WTC11 (cell line): ENCODE data around the gene LMO1. TPM values are rescaled to one million over a fixed set of nuclear protein-coding genes. Genes with fewer than 3 reads are reported as not detected.

Experiments used
- ATAC-seq: fragments of 200-7000 bp; cut with Tn5 transposase; 2 replicates; pipeline ENCODE4 v1.10.0; 2021; ENCODE audit warnings: mild to moderate bottlenecking, moderate library complexity
- CTCF ChIA-PET: fragments of 300-600 bp; sonication (Branson Sonifier 250); formaldehyde crosslinking; loops from one replicate; lab custom pipeline; 2021; ENCODE audit warnings: antibody characterized with exemption; lab: Charles Lee
- POLR2A ChIA-PET: fragments of 350-600 bp; sonication (Branson Sonifier 250); formaldehyde crosslinking; loops from one replicate; lab custom pipeline; 2021; ENCODE audit warnings: antibody characterized with exemption; lab: Charles Lee
- DNase-seq: peaks from one replicate; pipeline ENCODE4 v3.0.0; 2021; ENCODE audit warnings: low spot score
- H3K27ac Mint-ChIP-seq: 2 replicates; pipeline ENCODE4 v1.8.0; 2021; ENCODE audit warnings: mixed read lengths
- H3K27me3 Mint-ChIP-seq: 2 replicates; pipeline ENCODE4 v1.8.0; 2021; ENCODE audit warnings: low read depth, mild to moderate bottlenecking, moderate library complexity, mixed read lengths
- H3K36me3 Mint-ChIP-seq: 2 replicates; pipeline ENCODE4 v1.8.0; 2021; ENCODE audit warnings: mixed read lengths
- H3K4me1 Mint-ChIP-seq: 2 replicates; pipeline ENCODE4 v1.8.0; 2022; ENCODE audit warnings: mixed read lengths
- H3K4me3 Mint-ChIP-seq: 2 replicates; pipeline ENCODE4 v1.8.0; 2021; ENCODE audit warnings: mild to moderate bottlenecking, moderate library complexity, mixed read lengths
- H3K9me3 Mint-ChIP-seq: 2 replicates; pipeline ENCODE4 v1.8.0; 2021; ENCODE audit warnings: mixed read lengths
- ATF1 ChIP-seq: sonication (generic); formaldehyde crosslinking; IDR thresholded peaks from 2 replicates; pipeline ENCODE4 v1.8.1; 2023; ENCODE audit warnings: mild to moderate bottlenecking, moderate library complexity, missing genetic modification reagents
- ATF3 ChIP-seq: sonication (generic); formaldehyde crosslinking; conservative IDR thresholded peaks from 2 replicates; pipeline ENCODE4 v1.8.1; 2022; ENCODE audit warnings: mild to moderate bottlenecking, missing genetic modification reagents
- ATF6 ChIP-seq: sonication (generic); formaldehyde crosslinking; IDR thresholded peaks from 2 replicates; pipeline ENCODE4 v1.8.1; 2023; ENCODE audit warnings: mild to moderate bottlenecking, missing genetic modification reagents
- CBFB ChIP-seq: sonication (generic); formaldehyde crosslinking; IDR thresholded peaks from 2 replicates; pipeline ENCODE4 v1.8.1; 2022; ENCODE audit warnings: mild to moderate bottlenecking, low read depth, missing genetic modification reagents
- E2F4 ChIP-seq: sonication (generic); formaldehyde crosslinking; IDR thresholded peaks from 2 replicates; pipeline ENCODE4 v1.8.1; 2022; ENCODE audit warnings: low read depth, mild to moderate bottlenecking, moderate library complexity, missing genetic modification reagents, borderline replicate concordance
- E2F5 ChIP-seq: sonication (generic); formaldehyde crosslinking; IDR thresholded peaks from 2 replicates; pipeline ENCODE4 v1.8.1; 2022; ENCODE audit warnings: mild to moderate bottlenecking, moderate library complexity, missing genetic modification reagents
- FOXJ3 ChIP-seq: sonication (generic); formaldehyde crosslinking; IDR thresholded peaks from 2 replicates; pipeline ENCODE4 v1.9.0; 2021; ENCODE audit warnings: missing genetic modification reagents, mild to moderate bottlenecking, borderline replicate concordance
- HMGXB4 ChIP-seq: sonication (generic); formaldehyde crosslinking; IDR thresholded peaks from 2 replicates; pipeline ENCODE4 v1.8.1; 2023; ENCODE audit warnings: mild to moderate bottlenecking, moderate library complexity, missing genetic modification reagents
- NFE2L1 ChIP-seq: sonication (generic); formaldehyde crosslinking; IDR thresholded peaks from 2 replicates; pipeline ENCODE4 v1.8.1; 2023; ENCODE audit warnings: missing genetic modification reagents
- OVOL2 ChIP-seq: fragments of 250-450 bp; sonication (Bioruptor Pico); IDR thresholded peaks from 2 replicates; pipeline ENCODE4 v1.9.0; 2021; ENCODE audit warnings: mild to moderate bottlenecking, borderline replicate concordance
- SMAD3 ChIP-seq: sonication (generic); formaldehyde crosslinking; IDR thresholded peaks from 2 replicates; pipeline ENCODE4 v1.8.0; 2022; ENCODE audit warnings: missing genetic modification reagents, mild to moderate bottlenecking, borderline replicate concordance
- SMAD4 ChIP-seq: sonication (generic); formaldehyde crosslinking; IDR thresholded peaks from 2 replicates; pipeline ENCODE4 v1.8.0; 2022; ENCODE audit warnings: mild to moderate bottlenecking, missing genetic modification reagents
- SOX15 ChIP-seq: fragments of 250-450 bp; sonication (Bioruptor Pico); IDR thresholded peaks from 2 replicates; pipeline ENCODE4 v1.9.0; 2021; ENCODE audit warnings: mild to moderate bottlenecking
- USF2 ChIP-seq: sonication (generic); formaldehyde crosslinking; IDR thresholded peaks from 2 replicates; pipeline ENCODE4 v1.8.1; 2023; ENCODE audit warnings: mild to moderate bottlenecking, missing genetic modification reagents, moderate library complexity
- ZBTB21 ChIP-seq: sonication (generic); formaldehyde crosslinking; IDR thresholded peaks from 2 replicates; pipeline ENCODE4 v1.8.1; 2023; ENCODE audit warnings: mild to moderate bottlenecking, missing genetic modification reagents, borderline replicate concordance
- ZNF263 ChIP-seq: sonication (generic); formaldehyde crosslinking; IDR thresholded peaks from 2 replicates; pipeline ENCODE4 v1.8.1; 2022; ENCODE audit warnings: low read depth, mild to moderate bottlenecking, moderate library complexity, missing genetic modification reagents
- total RNA-seq: library from RNA; stranded (reverse); gene quantifications from 3 replicates; pipeline ENCODE4 v1.2.3, GENCODE V29; 2021

Gene LMO1
- total RNA-seq, 1 experiment from 2014 or later: 0.44 TPM

GRCh38 chr11:8262552-8263108 lies 1.0 kb downstream of the LMO1 start:
- peaks cover 16% of the 10 kb centered on the region for H3K4me1 Mint-ChIP-seq
- no peak overlapping the region for H3K27ac Mint-ChIP-seq
- peak; percentile 78 for DNase-seq
- H3K27me3 Mint-ChIP-seq: peaks cover 84% of the 10 kb centered on the region
- peak overlapping the region; percentile 70 for H3K4me3 Mint-ChIP-seq
- POLR2A ChIA-PET: interaction anchor here (1.0 kb wide), 1 partner anchor 609 kb away, joined by 3 read pairs; no protein-coding TSS in a partner anchor
- ATAC-seq: peak; percentile 70
- H3K9me3 Mint-ChIP-seq: no peaks in the 10 kb centered on the region
- no peak for TF ChIP-seq SMAD3 (CRISPR knock-in tag)
- peak; percentile 31; the same call in 1 of the 2 replicates for TF ChIP-seq HMGXB4 (CRISPR knock-in tag)
- TF ChIP-seq ATF6 (CRISPR knock-in tag): no peak
- no peak for TF ChIP-seq ATF3 (CRISPR knock-in tag)
- no peak for TF ChIP-seq USF2 (CRISPR knock-in tag)
- TF ChIP-seq FOXJ3 (CRISPR knock-in tag): no peak
- TF ChIP-seq E2F5: peak; percentile 25; the same call in 1 of the 2 replicates
- TF ChIP-seq ZBTB21 (CRISPR knock-in tag): peak; percentile 50; the same call in 1 of the 2 replicates
- CTCF ChIA-PET: interaction anchor here (0.7 to 4.5 kb wide), 48 partner anchors 9 to 783 kb away, joined by 3 to 105 read pairs (median 5); no protein-coding TSS in a partner anchor
- no peaks in the 10 kb centered on the region for H3K36me3 Mint-ChIP-seq

GRCh38 chr11:8261921-8262551 lies 1.6 kb downstream of the LMO1 start:
- Mint-ChIP-seq H3K36me3 (no peaks in the 10 kb centered on the region), H3K4me1 (peaks cover 16% of the 10 kb centered on the region), H3K9me3 (no peaks in the 10 kb centered on the region), H3K27ac (no peak overlapping the region), H3K27me3 (peaks cover 78% of the 10 kb centered on the region), H3K4me3 (peak overlapping the region; percentile 70)
- DNase-seq: no peak
- ATAC-seq: no peak
- POLR2A ChIA-PET: interaction anchor here (1.0 kb wide), 1 partner anchor 610 kb away, joined by 3 read pairs; no protein-coding TSS in a partner anchor
- CTCF ChIA-PET: interaction anchor here (0.9 to 4.5 kb wide), 15 partner anchors 8 to 74 kb away, joined by 3 to 105 read pairs (median 27); no protein-coding TSS in a partner anchor
- TF ChIP-seq E2F4 (CRISPR knock-in tag) (no peak), ZNF263 (no peak), HMGXB4 (CRISPR knock-in tag) (no peak), SMAD4 (CRISPR knock-in tag) (no peak), NFE2L1 (CRISPR knock-in tag) (no peak), CBFB (CRISPR knock-in tag) (no peak), SOX15 (CRISPR knock-in tag) (no peak), ATF1 (no peak), OVOL2 (no peak)
